K562 (cell line): Measurements from ENCODE around the gene CYP11A1. TPM values are rescaled to one million over a fixed set of nuclear protein-coding genes. Genes with fewer than 3 reads are reported as not detected.

Experiments
- ATF6 ChIP-seq: sonication (generic); formaldehyde crosslinking; IDR thresholded peaks from 2 replicates; pipeline ENCODE4 v1.4.0; 2020; ENCODE audit warnings: mild to moderate bottlenecking, missing genetic modification reagents
- CEBPG ChIP-seq, 3 experiments: fragments of 200-800 bp in 1 of 3; sonication (Bioruptor generic) in 1 of 3; sonication (generic) in 1 of 3; formaldehyde crosslinking in 1 of 3; IDR thresholded peaks in 2 of 3; conservative IDR thresholded peaks in 1 of 3; 2 replicates each; pipeline versions ENCODE4 v1.6.1 to v1.8.0; 2016 to 2022; ENCODE audit warnings: missing compliant biosample characterization in 2 of 3, missing genetic modification characterization in 2 of 3, mild to moderate bottlenecking in 1 of 3, missing genetic modification reagents in 1 of 3
- HDAC3 ChIP-seq: fragments of 450-650 bp; IDR thresholded peaks from 2 replicates; pipeline ENCODE4 v1.6.1; 2018; ENCODE audit warnings: borderline replicate concordance, mild to moderate bottlenecking, moderate library complexity; ENCODE audit not compliant: partially characterized antibody
- HINFP ChIP-seq: fragments of 450-650 bp; conservative IDR thresholded peaks from 2 replicates; pipeline ENCODE4 v1.6.1; 2016; ENCODE audit warnings: missing genetic modification characterization, low read depth, mild to moderate bottlenecking, control low read depth, missing compliant biosample characterization
- MAFF ChIP-seq: IDR thresholded peaks from 2 replicates; pipeline ENCODE4 v1.6.1; 2012; ENCODE audit warnings: low read length, improper control_type of control experiment
- MEF2D ChIP-seq: conservative IDR thresholded peaks from 2 replicates; pipeline ENCODE4 v1.6.1; 2016; ENCODE audit warnings: low read depth, missing genetic modification characterization, missing compliant biosample characterization
- PTTG1 ChIP-seq: fragments of 450-650 bp; IDR thresholded peaks from 2 replicates; pipeline ENCODE4 v1.6.1; 2016; ENCODE audit warnings: low read depth, mild to moderate bottlenecking, missing genetic modification characterization, missing compliant biosample characterization
- SIN3B ChIP-seq: fragments of 450-650 bp; IDR thresholded peaks from 2 replicates; pipeline ENCODE4 v1.6.1; 2017; ENCODE audit warnings: low read depth, mild to moderate bottlenecking, moderate library complexity
- SPI1 ChIP-seq: IDR thresholded peaks from 2 replicates; pipeline ENCODE4 v1.6.1; 2011; ENCODE audit warnings: low read depth, low read length, control low read depth, borderline replicate concordance
- SUPT5H ChIP-seq: fragments of 450-650 bp; IDR thresholded peaks from 2 replicates; pipeline ENCODE4 v1.6.1; 2016
- TAF15 ChIP-seq: fragments of 200-400 bp; formaldehyde crosslinking; IDR thresholded peaks from 2 replicates; pipeline ENCODE4 v1.6.1; 2017; ENCODE audit warnings: mild to moderate bottlenecking, low read depth, low read length, moderate library complexity
- TRIM28 ChIP-seq: fragments of 450-650 bp; IDR thresholded peaks from 2 replicates; pipeline ENCODE4 v1.6.1; 2017
- ZKSCAN3 ChIP-seq: fragments of 250-450 bp; sonication (Bioruptor Pico); IDR thresholded peaks from 2 replicates; pipeline ENCODE4 v1.4.0; 2020
- ZNF146 ChIP-seq: IDR thresholded peaks from one replicate; pipeline ENCODE4 v1.6.1; 2018; ENCODE audit warnings: missing compliant biosample characterization; ENCODE audit not compliant: unreplicated experiment
- ZNF589 ChIP-seq: fragments of 200-800 bp; sonication (Bioruptor generic); IDR thresholded peaks from 2 replicates; pipeline ENCODE4 v1.6.1; 2016; ENCODE audit warnings: low read depth, missing genetic modification characterization, missing compliant biosample characterization
- polyA plus RNA-seq, 8 experiments: library from polyadenylated mRNA; depleted of rRNA in 4 of 8; stranded (reverse) in 5 of 8; unstranded in 3 of 8; fragments of >200 nt; fragmentation: Nextera tagmentation in 2 of 8; fragmentation: Illumina TruSeq in 1 of 8; extraction: Ambion mirVana in 2 of 8; extraction: Trizol in 1 of 8; gene quantifications; 2 replicates each; pipeline versions ENCODE4 v1.2.1 to v1.2.3, GENCODE V29; 2011 to 2014; ENCODE audit warnings: inconsistent platforms in 1 of 8, missing spikeins in 1 of 8
- total RNA-seq, 7 experiments: library from RNA; depleted of rRNA in 6 of 7; stranded (reverse); fragments of >200 nt in 6 of 7; fragmentation: Illumina TruSeq in 2 of 7; extraction: Trizol in 2 of 7; gene quantifications; 2 replicates each; pipeline versions ENCODE4 v1.2.1 to v1.2.3, GENCODE V29; 2011 to 2021; ENCODE audit warnings: low replicate concordance in 1 of 7

CYP11A1 gene
- total and polyA plus RNA-seq, 9 of the 15 experiments (the other 6 are each of a cell fraction or from before 2014, with no cell fraction given), result 0.06 to 0.24 (median 0.10) TPM; not detected in 4

- TF ChIP-seq HINFP, result no peak
- TF ChIP-seq HDAC3, result no peak
- TF ChIP-seq ZNF146 (CRISPR knock-in tag), result no peak
- TF ChIP-seq SIN3B, result no peak
- no peak for TF ChIP-seq ZNF589 (CRISPR knock-in tag)
- peak; percentile 53; the same call in 1 of the 2 replicates for TF ChIP-seq ZKSCAN3 (CRISPR knock-in tag)
- TF ChIP-seq MAFF, result no peak
- no peak for TF ChIP-seq CEBPG (CRISPR knock-in tag; IDR thresholded peaks at IDR 0.05)
- no peak for TF ChIP-seq CEBPG (tag; conservative IDR thresholded peaks at IDR 0.05 in 1 of 2, IDR thresholded peaks at IDR 0.05 in 1 of 2)
- no peak for TF ChIP-seq ATF6
- no peak for TF ChIP-seq TRIM28
- no peak for TF ChIP-seq PTTG1 (tag)
- TF ChIP-seq SPI1, result peak; percentile 71
- TF ChIP-seq TAF15, result no peak
- no peak for TF ChIP-seq SUPT5H
- TF ChIP-seq MEF2D (tag), result no peak
Observed at GRCh38 chr15:74318376-74319137, 48.9 kb downstream of the CYP11A1 start (continued).
